HG02642 (cell line): ENCODE data around the gene ALG14.
"Not testable (repeated sequence)": the region's sequence is repeated elsewhere in the genome, so short reads cannot be mapped to it uniquely, and the experiment has no call there.

Experiments
- ATAC-seq: cut with Tn5 transposase; IDR thresholded peaks from one replicate; pipeline ENCODE4 v1.9.1; 2021; ENCODE audit warnings: mild to moderate bottlenecking; ENCODE audit not compliant: unreplicated experiment, poor library complexity

The ALG14 gene

GRCh38 chr1:95072532-95073419 is at the start of gene ALG14:
Gene ALG14, minus strand, starts transcription at chr1:95072951. Its CDS starts 53 bp downstream, at chr1:95072898.
- peak; percentile 98 for ATAC-seq

GRCh38 chr1:95122151-95122697 is 49.5 kb upstream of the ALG14 start:
- no peak for ATAC-seq

GRCh38 chr1:95119273-95119672 is 46.5 kb upstream of the ALG14 start:
- no peak for ATAC-seq

GRCh38 chr1:95118710-95119109 is 46.0 kb upstream of the ALG14 start:
- no peak for ATAC-seq

- ATAC-seq, result no peak
Measured at GRCh38 chr1:95118067-95118499, 45.3 kb upstream of the ALG14 start.

GRCh38 chr1:95117207-95118066 is 44.7 kb upstream of the ALG14 start, which contains the start of gene TLCD4:
Gene TLCD4, plus strand, starts transcription at chr1:95117355. Its CDS starts 26,547 bp downstream, at chr1:95143902.
- ATAC-seq, result peak; percentile 64

GRCh38 chr1:95116580-95117206 is 43.9 kb upstream of the ALG14 start:
- peak; percentile 72 for ATAC-seq

- ATAC-seq, result no peak
Measured at GRCh38 chr1:95115708-95116137, 43.0 kb upstream of the ALG14 start.

- no peak for ATAC-seq
Measured at GRCh38 chr1:95113684-95114083, 40.9 kb upstream of the ALG14 start.

GRCh38 chr1:95111014-95111413 is 38.3 kb upstream of the ALG14 start:
- no peak for ATAC-seq

- no peak for ATAC-seq
Measured at GRCh38 chr1:95108792-95109191, 36.0 kb upstream of the ALG14 start.

GRCh38 chr1:95098196-95098595 is 25.4 kb upstream of the ALG14 start:
- ATAC-seq, result no peak

- no peak for ATAC-seq
Measured at GRCh38 chr1:95097426-95097825, 24.7 kb upstream of the ALG14 start.

- ATAC-seq, result no peak
Measured at GRCh38 chr1:95096218-95096841, 23.6 kb upstream of the ALG14 start.

GRCh38 chr1:95095833-95096217 is 23.1 kb upstream of the ALG14 start:
- ATAC-seq, result peak; percentile 92

GRCh38 chr1:95094923-95095322 is 22.2 kb upstream of the ALG14 start:
- no peak for ATAC-seq

GRCh38 chr1:95093296-95093695 is 20.5 kb upstream of the ALG14 start:
- ATAC-seq, result no peak

GRCh38 chr1:95092891-95093290 is 20.1 kb upstream of the ALG14 start:
- ATAC-seq, result not testable (repeated sequence)

GRCh38 chr1:95091290-95091689 is 18.5 kb upstream of the ALG14 start:
- ATAC-seq, result not testable (repeated sequence)
